HepG2 (cell line): ENCODE measurements around the gene SLC16A11. TPM values are rescaled to one million over a fixed set of nuclear protein-coding genes. Genes with fewer than 3 reads are reported as not detected.

Source experiments
- HDAC6 ChIP-seq: fragments of 200-600 bp; sonication (generic); IDR thresholded peaks from 2 replicates; pipeline ENCODE4 v1.7.0; 2017; ENCODE audit warnings: mild to moderate bottlenecking, antibody characterized with exemption, low read length, low read depth
- JUND ChIP-seq: sonication (generic); formaldehyde crosslinking; IDR thresholded peaks from 2 replicates; pipeline ENCODE4 v1.8.0; 2022; ENCODE audit warnings: mild to moderate bottlenecking, missing genetic modification reagents
- TOE1 ChIP-seq: sonication (generic); formaldehyde crosslinking; IDR thresholded peaks from 2 replicates; pipeline ENCODE4 v1.4.0; 2020; ENCODE audit warnings: mild to moderate bottlenecking, missing genetic modification reagents
- XRCC5 ChIP-seq: fragments of 200-400 bp; formaldehyde crosslinking; optimal IDR thresholded peaks from 2 replicates; pipeline ENCODE3; 2017; ENCODE audit warnings: mild to moderate bottlenecking, low read length
- ZBTB33 ChIP-seq: sonication (generic); formaldehyde crosslinking; IDR thresholded peaks from 2 replicates; pipeline ENCODE4 v1.4.0; 2020; ENCODE audit warnings: missing genetic modification reagents
- ZFY ChIP-seq: sonication (generic); formaldehyde crosslinking; IDR thresholded peaks from 2 replicates; pipeline ENCODE4 v1.4.0; 2020; ENCODE audit warnings: missing genetic modification reagents
- ZNF10 ChIP-seq: sonication (generic); formaldehyde crosslinking; IDR thresholded peaks from 2 replicates; pipeline ENCODE4 v1.4.0; 2020; ENCODE audit warnings: mild to moderate bottlenecking, low read depth, missing genetic modification reagents, borderline replicate concordance
- ZNF777 ChIP-seq: sonication (generic); formaldehyde crosslinking; IDR thresholded peaks from 2 replicates; pipeline ENCODE4 v1.4.0; 2020; ENCODE audit warnings: missing genetic modification reagents
- polyA plus RNA-seq, 8 experiments: library from polyadenylated mRNA; depleted of rRNA in 3 of 8; stranded (reverse) in 7 of 8; unstranded in 1 of 8; fragments of >200 nt; fragmentation: Illumina TruSeq in 4 of 8; extraction: Trizol in 4 of 8; gene quantifications; 2 replicates each; pipeline versions ENCODE4 v1.2.1 to v1.2.3, GENCODE V29; 2011 to 2016; ENCODE audit warnings: low read depth in 4 of 8, missing spikeins in 1 of 8, mixed read lengths in 1 of 8; ENCODE audit not compliant: insufficient read depth in 1 of 8
- total RNA-seq, 5 experiments: library from RNA; depleted of rRNA; stranded (reverse); fragments of >200 nt; fragmentation: Illumina TruSeq; extraction: Trizol; gene quantifications; 2 replicates each; pipeline ENCODE4 v1.2.3, GENCODE V29; 2016; ENCODE audit warnings: low read depth in 1 of 5
- TF ChIP-seq, protein P1 (sequence below): sonication (generic); formaldehyde crosslinking; IDR thresholded peaks from 2 replicates; pipeline ENCODE4 v1.4.0; 2020; ENCODE audit warnings: missing genetic modification reagents, borderline replicate concordance
- TF ChIP-seq, protein P2 (sequence below): sonication (generic); formaldehyde crosslinking; IDR thresholded peaks from 2 replicates; pipeline ENCODE4 v1.8.0; 2022; ENCODE audit warnings: mild to moderate bottlenecking, missing genetic modification reagents; ENCODE audit not compliant: insufficient replicate concordance
- TF ChIP-seq, protein P3 (sequence below): sonication (generic); formaldehyde crosslinking; IDR thresholded peaks from 2 replicates; pipeline ENCODE4 v1.5.0; 2020; ENCODE audit warnings: missing genetic modification reagents
- TF ChIP-seq, protein P4 (sequence below): sonication (generic); formaldehyde crosslinking; IDR thresholded peaks from 2 replicates; pipeline ENCODE4 v1.4.0; 2020; ENCODE audit warnings: missing genetic modification reagents, borderline replicate concordance
- TF ChIP-seq, protein P5 (sequence below): sonication (generic); formaldehyde crosslinking; IDR thresholded peaks from 2 replicates; pipeline ENCODE4 v1.5.0; 2020; ENCODE audit warnings: mild to moderate bottlenecking, missing genetic modification reagents, borderline replicate concordance
- TF ChIP-seq, protein P6 (sequence below): sonication (generic); formaldehyde crosslinking; IDR thresholded peaks from 2 replicates; pipeline ENCODE4 v1.5.0; 2020; ENCODE audit warnings: mild to moderate bottlenecking, low read depth, missing genetic modification reagents, borderline replicate concordance

The SLC16A11 gene
- total and polyA plus RNA-seq, 2 of the 13 experiments (the other 11 are each of a cell fraction or from before 2014, with no cell fraction given): not detected

GRCh38 chr17:7046127-7046724 is 2.3 kb upstream of the SLC16A11 start (continued):
- TF ChIP-seq, protein P1, sequence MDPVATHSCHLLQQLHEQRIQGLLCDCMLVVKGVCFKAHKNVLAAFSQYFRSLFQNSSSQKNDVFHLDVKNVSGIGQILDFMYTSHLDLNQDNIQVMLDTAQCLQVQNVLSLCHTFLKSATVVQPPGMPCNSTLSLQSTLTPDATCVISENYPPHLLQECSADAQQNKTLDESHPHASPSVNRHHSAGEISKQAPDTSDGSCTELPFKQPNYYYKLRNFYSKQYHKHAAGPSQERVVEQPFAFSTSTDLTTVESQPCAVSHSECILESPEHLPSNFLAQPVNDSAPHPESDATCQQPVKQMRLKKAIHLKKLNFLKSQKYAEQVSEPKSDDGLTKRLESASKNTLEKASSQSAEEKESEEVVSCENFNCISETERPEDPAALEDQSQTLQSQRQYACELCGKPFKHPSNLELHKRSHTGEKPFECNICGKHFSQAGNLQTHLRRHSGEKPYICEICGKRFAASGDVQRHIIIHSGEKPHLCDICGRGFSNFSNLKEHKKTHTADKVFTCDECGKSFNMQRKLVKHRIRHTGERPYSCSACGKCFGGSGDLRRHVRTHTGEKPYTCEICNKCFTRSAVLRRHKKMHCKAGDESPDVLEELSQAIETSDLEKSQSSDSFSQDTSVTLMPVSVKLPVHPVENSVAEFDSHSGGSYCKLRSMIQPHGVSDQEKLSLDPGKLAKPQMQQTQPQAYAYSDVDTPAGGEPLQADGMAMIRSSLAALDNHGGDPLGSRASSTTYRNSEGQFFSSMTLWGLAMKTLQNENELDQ (CRISPR knock-in tag): no peak
- TF ChIP-seq, protein P2, sequence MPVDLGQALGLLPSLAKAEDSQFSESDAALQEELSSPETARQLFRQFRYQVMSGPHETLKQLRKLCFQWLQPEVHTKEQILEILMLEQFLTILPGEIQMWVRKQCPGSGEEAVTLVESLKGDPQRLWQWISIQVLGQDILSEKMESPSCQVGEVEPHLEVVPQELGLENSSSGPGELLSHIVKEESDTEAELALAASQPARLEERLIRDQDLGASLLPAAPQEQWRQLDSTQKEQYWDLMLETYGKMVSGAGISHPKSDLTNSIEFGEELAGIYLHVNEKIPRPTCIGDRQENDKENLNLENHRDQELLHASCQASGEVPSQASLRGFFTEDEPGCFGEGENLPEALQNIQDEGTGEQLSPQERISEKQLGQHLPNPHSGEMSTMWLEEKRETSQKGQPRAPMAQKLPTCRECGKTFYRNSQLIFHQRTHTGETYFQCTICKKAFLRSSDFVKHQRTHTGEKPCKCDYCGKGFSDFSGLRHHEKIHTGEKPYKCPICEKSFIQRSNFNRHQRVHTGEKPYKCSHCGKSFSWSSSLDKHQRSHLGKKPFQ (CRISPR knock-in tag): no peak
- TF ChIP-seq JUND (CRISPR knock-in tag) (no peak), HDAC6 (no peak), XRCC5 (no peak), TOE1 (CRISPR knock-in tag) (0 out of 2 replicates have a peak, but pooled peaks have one; percentile 3), ZBTB33 (no peak), ZNF10 (CRISPR knock-in tag) (no peak), ZNF777 (CRISPR knock-in tag) (no peak), ZFY (CRISPR knock-in tag) (0 out of 2 replicates have a peak, but pooled peaks have one; percentile 7)
- TF ChIP-seq, protein P3, sequence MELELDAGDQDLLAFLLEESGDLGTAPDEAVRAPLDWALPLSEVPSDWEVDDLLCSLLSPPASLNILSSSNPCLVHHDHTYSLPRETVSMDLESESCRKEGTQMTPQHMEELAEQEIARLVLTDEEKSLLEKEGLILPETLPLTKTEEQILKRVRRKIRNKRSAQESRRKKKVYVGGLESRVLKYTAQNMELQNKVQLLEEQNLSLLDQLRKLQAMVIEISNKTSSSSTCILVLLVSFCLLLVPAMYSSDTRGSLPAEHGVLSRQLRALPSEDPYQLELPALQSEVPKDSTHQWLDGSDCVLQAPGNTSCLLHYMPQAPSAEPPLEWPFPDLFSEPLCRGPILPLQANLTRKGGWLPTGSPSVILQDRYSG: no peak
- TF ChIP-seq, protein P4, sequence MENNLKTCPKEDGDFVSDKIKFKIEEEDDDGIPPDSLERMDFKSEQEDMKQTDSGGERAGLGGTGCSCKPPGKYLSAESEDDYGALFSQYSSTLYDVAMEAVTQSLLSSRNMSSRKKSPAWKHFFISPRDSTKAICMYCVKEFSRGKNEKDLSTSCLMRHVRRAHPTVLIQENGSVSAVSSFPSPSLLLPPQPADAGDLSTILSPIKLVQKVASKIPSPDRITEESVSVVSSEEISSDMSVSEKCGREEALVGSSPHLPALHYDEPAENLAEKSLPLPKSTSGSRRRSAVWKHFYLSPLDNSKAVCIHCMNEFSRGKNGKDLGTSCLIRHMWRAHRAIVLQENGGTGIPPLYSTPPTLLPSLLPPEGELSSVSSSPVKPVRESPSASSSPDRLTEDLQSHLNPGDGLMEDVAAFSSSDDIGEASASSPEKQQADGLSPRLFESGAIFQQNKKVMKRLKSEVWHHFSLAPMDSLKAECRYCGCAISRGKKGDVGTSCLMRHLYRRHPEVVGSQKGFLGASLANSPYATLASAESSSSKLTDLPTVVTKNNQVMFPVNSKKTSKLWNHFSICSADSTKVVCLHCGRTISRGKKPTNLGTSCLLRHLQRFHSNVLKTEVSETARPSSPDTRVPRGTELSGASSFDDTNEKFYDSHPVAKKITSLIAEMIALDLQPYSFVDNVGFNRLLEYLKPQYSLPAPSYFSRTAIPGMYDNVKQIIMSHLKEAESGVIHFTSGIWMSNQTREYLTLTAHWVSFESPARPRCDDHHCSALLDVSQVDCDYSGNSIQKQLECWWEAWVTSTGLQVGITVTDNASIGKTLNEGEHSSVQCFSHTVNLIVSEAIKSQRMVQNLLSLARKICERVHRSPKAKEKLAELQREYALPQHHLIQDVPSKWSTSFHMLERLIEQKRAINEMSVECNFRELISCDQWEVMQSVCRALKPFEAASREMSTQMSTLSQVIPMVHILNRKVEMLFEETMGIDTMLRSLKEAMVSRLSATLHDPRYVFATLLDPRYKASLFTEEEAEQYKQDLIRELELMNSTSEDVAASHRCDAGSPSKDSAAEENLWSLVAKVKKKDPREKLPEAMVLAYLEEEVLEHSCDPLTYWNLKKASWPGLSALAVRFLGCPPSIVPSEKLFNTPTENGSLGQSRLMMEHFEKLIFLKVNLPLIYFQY: no peak
- TF ChIP-seq, protein P5, sequence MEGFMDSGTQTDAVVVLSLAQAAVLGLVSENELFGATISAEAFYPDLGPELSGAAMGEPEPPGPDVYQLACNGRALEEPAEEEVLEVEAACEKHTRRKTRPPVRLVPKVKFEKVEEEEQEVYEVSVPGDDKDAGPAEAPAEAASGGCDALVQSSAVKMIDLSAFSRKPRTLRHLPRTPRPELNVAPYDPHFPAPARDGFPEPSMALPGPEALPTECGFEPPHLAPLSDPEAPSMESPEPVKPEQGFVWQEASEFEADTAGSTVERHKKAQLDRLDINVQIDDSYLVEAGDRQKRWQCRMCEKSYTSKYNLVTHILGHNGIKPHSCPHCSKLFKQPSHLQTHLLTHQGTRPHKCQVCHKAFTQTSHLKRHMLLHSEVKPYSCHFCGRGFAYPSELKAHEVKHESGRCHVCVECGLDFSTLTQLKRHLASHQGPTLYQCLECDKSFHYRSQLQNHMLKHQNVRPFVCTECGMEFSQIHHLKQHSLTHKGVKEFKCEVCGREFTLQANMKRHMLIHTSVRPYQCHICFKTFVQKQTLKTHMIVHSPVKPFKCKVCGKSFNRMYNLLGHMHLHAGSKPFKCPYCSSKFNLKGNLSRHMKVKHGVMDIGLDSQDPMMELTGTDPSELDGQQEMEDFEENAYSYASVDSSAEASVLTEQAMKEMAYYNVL: no peak
- TF ChIP-seq, protein P6, sequence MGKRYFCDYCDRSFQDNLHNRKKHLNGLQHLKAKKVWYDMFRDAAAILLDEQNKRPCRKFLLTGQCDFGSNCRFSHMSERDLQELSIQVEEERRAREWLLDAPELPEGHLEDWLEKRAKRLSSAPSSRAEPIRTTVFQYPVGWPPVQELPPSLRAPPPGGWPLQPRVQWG (CRISPR knock-in tag): no peak
